CD14-positive monocyte (primary cell): ENCODE data around the gene RGS13. TPM values are rescaled to one million over a fixed set of nuclear protein-coding genes. Genes with fewer than 3 reads are reported as not detected.

Source experiments
- DNase-seq, 3 donors: peaks; one replicate each; pipeline ENCODE4 v3.0.0-alpha.2; 2011 to 2022
- H2AFZ ChIP-seq: 2 replicates; pipeline ENCODE4 v1.6.0; 2012; ENCODE audit warnings: mild to moderate bottlenecking, low read depth, low read length, inconsistent platforms; ENCODE audit not compliant: insufficient read depth, poor library complexity, severe bottlenecking
- H3K27ac ChIP-seq, 2 donors: 1 replicate in 1 of 2; 2 replicates in 1 of 2; pipeline ENCODE4 v1.5.1; 2012 to 2013; ENCODE audit warnings: low read length in 2 of 2, control low read depth in 1 of 2, inconsistent platforms in 1 of 2, low read depth in 1 of 2, mild to moderate bottlenecking in 1 of 2
- H3K27me3 ChIP-seq, 2 donors: one replicate each; pipeline versions ENCODE4 v1.6.0 to v1.6.1; 2011 to 2013; ENCODE audit warnings: low read length in 2 of 2; ENCODE audit not compliant: control insufficient read depth in 2 of 2, insufficient read depth in 2 of 2
- H3K36me3 ChIP-seq, 2 donors: replicated peaks in 1 of 2; 1 replicate in 1 of 2; 2 replicates in 1 of 2; pipeline versions ENCODE4 v1.5.1 to v1.6.1; 2012 to 2013; ENCODE audit warnings: low read length in 2 of 2, control low read depth in 1 of 2, inconsistent platforms in 1 of 2, mild to moderate bottlenecking in 1 of 2; ENCODE audit not compliant: insufficient read depth in 2 of 2, control insufficient read depth in 1 of 2
- H3K4me1 ChIP-seq, 2 donors: 1 replicate in 1 of 2; 2 replicates in 1 of 2; pipeline versions ENCODE4 v1.5.1 to v1.6.1; 2012 to 2013; ENCODE audit warnings: low read length in 2 of 2, control low read depth in 1 of 2, inconsistent platforms in 1 of 2, mild to moderate bottlenecking in 1 of 2, moderate library complexity in 1 of 2; ENCODE audit not compliant: insufficient read depth in 2 of 2, control insufficient read depth in 1 of 2
- H3K4me2 ChIP-seq: replicated peaks from 2 replicates; pipeline ENCODE3; 2012; ENCODE audit warnings: low read length, moderate library complexity, mild to moderate bottlenecking; ENCODE audit not compliant: poor library complexity, severe bottlenecking; ENCODE audit errors: extremely low read depth
- H3K4me3 ChIP-seq, 3 experiments: fragments of 200-600 bp in 1 of 3; sonication (generic) in 1 of 3; replicated peaks in 1 of 3; 1 replicate in 2 of 3; 2 replicates in 1 of 3; pipeline ENCODE4 v1.5.1; 2011 to 2013; ENCODE audit warnings: low read length in 3 of 3, mild to moderate bottlenecking in 3 of 3, control low read depth in 2 of 3, low read depth in 2 of 3, inconsistent platforms in 1 of 3, moderate library complexity in 1 of 3
- H3K79me2 ChIP-seq: 2 replicates; pipeline ENCODE4 v1.6.0; 2012; ENCODE audit warnings: mild to moderate bottlenecking, control low read depth, inconsistent platforms, low read length, moderate library complexity; ENCODE audit not compliant: insufficient read depth
- H3K9ac ChIP-seq: 2 replicates; pipeline ENCODE4 v1.6.0; 2017; ENCODE audit warnings: low read length, mild to moderate bottlenecking; ENCODE audit not compliant: insufficient read depth, poor library complexity, severe bottlenecking
- H3K9me3 ChIP-seq, 2 donors: replicated peaks in 1 of 2; 1 replicate in 1 of 2; 2 replicates in 1 of 2; pipeline versions ENCODE4 v1.5.1 to v1.6.1; 2012 to 2013; ENCODE audit warnings: low read length in 2 of 2, control low read depth in 1 of 2; ENCODE audit not compliant: control insufficient read depth in 1 of 2, insufficient read depth in 1 of 2
- H4K20me1 ChIP-seq: 2 replicates; pipeline ENCODE4 v1.6.0; 2012; ENCODE audit warnings: mild to moderate bottlenecking, low read length, control low read depth, moderate library complexity; ENCODE audit not compliant: insufficient read depth
- H3K27ac Mint-ChIP-seq, 7 donors: one replicate each; pipeline ENCODE4 v1.8.0; 2020; ENCODE audit warnings: mild to moderate bottlenecking in 7 of 7, mixed read lengths in 7 of 7, moderate library complexity in 6 of 7, inconsistent platforms in 2 of 7
- H3K27me3 Mint-ChIP-seq, 3 donors: one replicate each; pipeline ENCODE4 v1.8.0; 2021 to 2022; ENCODE audit warnings: low read depth in 3 of 3, mild to moderate bottlenecking in 3 of 3, mixed read lengths in 3 of 3, moderate library complexity in 3 of 3, inconsistent platforms in 1 of 3
- H3K36me3 Mint-ChIP-seq, 2 donors: one replicate each; pipeline ENCODE4 v1.8.0; 2020; ENCODE audit warnings: mixed read lengths in 2 of 2, inconsistent platforms in 1 of 2, mild to moderate bottlenecking in 1 of 2
- H3K4me1 Mint-ChIP-seq: one replicate; pipeline ENCODE4 v1.8.0; 2020; ENCODE audit warnings: mild to moderate bottlenecking, mixed read lengths
- H3K4me3 Mint-ChIP-seq, 2 donors: one replicate each; pipeline ENCODE4 v1.8.0; 2020; ENCODE audit warnings: mild to moderate bottlenecking in 2 of 2, mixed read lengths in 2 of 2, moderate library complexity in 1 of 2
- H3K9me3 Mint-ChIP-seq, 7 donors: one replicate each; pipeline ENCODE4 v1.8.0; 2020 to 2022; ENCODE audit warnings: mixed read lengths in 7 of 7, mild to moderate bottlenecking in 6 of 7, moderate library complexity in 6 of 7, inconsistent platforms in 2 of 7
- WGBS: methylation state at CpG from one replicate; pipeline ENCODE4 v1.1.5; 2013; ENCODE audit warnings: missing lambda C conversion rate; ENCODE audit not compliant: insufficient coverage; 5-methylcytosine and 5-hydroxymethylcytosine counted together
- intact Hi-C, 2 donors: fragments of 100-400 bp; cut with micrococcal nuclease; formaldehyde crosslinking; loops; one replicate each; pipeline versions ENCODE4 v1.15.0 to v1.15.1; 2023
- polyA plus RNA-seq, 3 donors: library from polyadenylated mRNA; depleted of rRNA in 1 of 3; unstranded in 2 of 3; stranded (reverse) in 1 of 3; fragments of 300-500 nt in 2 of 3; fragments of >200 nt in 1 of 3; fragmentation: Illumina TruSeq in 2 of 3; gene quantifications; 1 replicate in 2 of 3; 2 replicates in 1 of 3; pipeline ENCODE4 v1.2.3, GENCODE V29; 2012 to 2021
- TF ChIP-seq, protein P1 (sequence below): fragments of 200-600 bp; IDR thresholded peaks from one replicate; pipeline ENCODE4 v1.8.0; 2022; ENCODE audit warnings: antibody characterized with exemption, mild to moderate bottlenecking

Gene RGS13
- polyA plus RNA-seq, 3 donors = not detected

DNA sequence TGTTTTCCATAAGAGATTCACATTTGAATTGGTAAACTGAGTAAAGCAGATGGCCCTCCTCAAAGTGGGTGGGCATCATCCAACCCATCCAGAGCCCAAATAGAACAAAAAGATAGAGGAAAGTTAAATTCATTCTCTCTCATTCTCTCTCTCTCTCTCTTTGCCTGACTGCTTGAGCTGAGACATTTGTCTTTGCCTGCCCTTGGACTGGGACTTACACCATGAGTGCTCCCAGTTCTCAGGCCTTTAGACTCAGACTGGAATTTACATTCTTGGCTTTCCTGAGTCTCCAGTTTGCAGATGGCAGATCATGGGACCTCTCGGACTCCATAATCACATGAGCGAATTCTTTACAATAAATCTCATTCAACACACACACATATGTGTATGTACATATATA, 69.6 kb downstream of the RGS13 start:
- Mint-ChIP-seq H3K27me3 (no peaks in the 10 kb centered on the region), H3K4me3 (no peak overlapping the region), H3K4me1 (peaks cover 20% of the 10 kb centered on the region), H3K9me3 (no peaks in the 10 kb centered on the region), H3K27ac (no peak overlapping the region), H3K36me3 (no peaks in the 10 kb centered on the region)
- TF ChIP-seq, protein P1, sequence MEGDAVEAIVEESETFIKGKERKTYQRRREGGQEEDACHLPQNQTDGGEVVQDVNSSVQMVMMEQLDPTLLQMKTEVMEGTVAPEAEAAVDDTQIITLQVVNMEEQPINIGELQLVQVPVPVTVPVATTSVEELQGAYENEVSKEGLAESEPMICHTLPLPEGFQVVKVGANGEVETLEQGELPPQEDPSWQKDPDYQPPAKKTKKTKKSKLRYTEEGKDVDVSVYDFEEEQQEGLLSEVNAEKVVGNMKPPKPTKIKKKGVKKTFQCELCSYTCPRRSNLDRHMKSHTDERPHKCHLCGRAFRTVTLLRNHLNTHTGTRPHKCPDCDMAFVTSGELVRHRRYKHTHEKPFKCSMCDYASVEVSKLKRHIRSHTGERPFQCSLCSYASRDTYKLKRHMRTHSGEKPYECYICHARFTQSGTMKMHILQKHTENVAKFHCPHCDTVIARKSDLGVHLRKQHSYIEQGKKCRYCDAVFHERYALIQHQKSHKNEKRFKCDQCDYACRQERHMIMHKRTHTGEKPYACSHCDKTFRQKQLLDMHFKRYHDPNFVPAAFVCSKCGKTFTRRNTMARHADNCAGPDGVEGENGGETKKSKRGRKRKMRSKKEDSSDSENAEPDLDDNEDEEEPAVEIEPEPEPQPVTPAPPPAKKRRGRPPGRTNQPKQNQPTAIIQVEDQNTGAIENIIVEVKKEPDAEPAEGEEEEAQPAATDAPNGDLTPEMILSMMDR = no peak
- no peak for DNase-seq
- no peak overlapping the region for H3K9ac ChIP-seq
- no peak overlapping the region for H2AFZ ChIP-seq
- no peak overlapping the region for H3K27ac ChIP-seq
- no peak overlapping the region for H3K4me3 ChIP-seq
- no peaks in the 10 kb centered on the region for H3K27me3 ChIP-seq
- no peaks in the 10 kb centered on the region for H3K9me3 ChIP-seq
- H3K4me1 ChIP-seq = peaks cover 16 to 20% of the 10 kb centered on the region in 2 donors
- H3K79me2 ChIP-seq = no peaks in the 10 kb centered on the region
- no CpG with 5 or more reads among the region's 2 CpGs for WGBS
- no peaks in the 10 kb centered on the region for H4K20me1 ChIP-seq
- H3K4me2 ChIP-seq = no peak overlapping the region
- no peaks in the 10 kb centered on the region for H3K36me3 ChIP-seq
- intact Hi-C loops = no loop called here

- Mint-ChIP-seq H3K4me1 (peaks cover 14% of the 10 kb centered on the region), H3K36me3 (no peaks in the 10 kb centered on the region), H3K4me3 (no peak overlapping the region), H3K27me3 (no peaks in the 10 kb centered on the region), H3K9me3 (no peaks in the 10 kb centered on the region), H3K27ac (no peak overlapping the region)
- Histone ChIP-seq H4K20me1 (no peaks in the 10 kb centered on the region), H3K27ac (no peak overlapping the region), H3K9me3 (no peaks in the 10 kb centered on the region), H3K4me3 (no peak overlapping the region), H3K79me2 (no peaks in the 10 kb centered on the region), H3K36me3 (no peaks in the 10 kb centered on the region), H3K27me3 (no peaks in the 10 kb centered on the region), H3K4me2 (no peak overlapping the region), H2AFZ (no peak overlapping the region), H3K4me1 (peaks cover 14 to 20% of the 10 kb centered on the region in 2 donors), H3K9ac (no peak overlapping the region)
- no CpG with 5 or more reads among the region's 2 CpGs for WGBS
- intact Hi-C loops = no loop called here
- DNase-seq = no peak
- TF ChIP-seq, protein P1 = no peak
Measured at GRCh38 chr1:192706936-192707335, 71.0 kb downstream of the RGS13 start.
